SK-N-SH (cell line): Measurements from ENCODE around the gene ATP8A2. TPM values are rescaled to one million over a fixed set of nuclear protein-coding genes. Genes with fewer than 3 reads are reported as not detected.

ENCODE experiments used
- CTCF ChIA-PET: fragments of 300-600, 350-600 bp; formaldehyde crosslinking; extraction: SDS; loops from one replicate; lab custom pipeline; 2021; lab: Yijun Ruan, JAX
- POLR2A ChIA-PET: fragments of 350-600 bp; sonication (Branson Sonifier 250); formaldehyde crosslinking; extraction: SDS; loops from one replicate; lab custom pipeline; 2020; ENCODE audit warnings: antibody characterized with exemption, inconsistent platforms; lab: Yijun Ruan, JAX
- DNase-seq: peaks from one replicate; pipeline ENCODE4 v3.0.0; 2012
- H2AFZ ChIP-seq: fragments of 200-600 bp; sonication (generic); 2 replicates; pipeline ENCODE4 v1.8.1; 2016; ENCODE audit warnings: antibody characterized with exemption, mild to moderate bottlenecking, low read depth
- H3F3A ChIP-seq: fragments of 200-600 bp; sonication (generic); replicated peaks from 2 replicates; pipeline ENCODE3; 2016; ENCODE audit warnings: antibody characterized with exemption, mild to moderate bottlenecking; ENCODE audit not compliant: insufficient read depth
- H3K27ac ChIP-seq, 2 experiments: fragments of 200-500 bp in 1 of 2; fragments of 200-600 bp in 1 of 2; sonication (Bioruptor generic) in 1 of 2; sonication (generic), shearing (Covaris generic) in 1 of 2; 2 replicates each; pipeline versions ENCODE4 v1.5.1 to v1.6.1; 2014 to 2016; ENCODE audit warnings: low read depth in 2 of 2, inconsistent platforms in 1 of 2, low read length in 1 of 2, mild to moderate bottlenecking in 1 of 2, mixed read lengths in 1 of 2
- H3K27me3 ChIP-seq: fragments of 200-600 bp; sonication (generic), shearing (Covaris generic); 2 replicates; pipeline ENCODE4 v1.6.1; 2016; ENCODE audit warnings: mixed run types; ENCODE audit not compliant: insufficient read depth
- H3K36me3 ChIP-seq, 2 experiments: fragments of 200-500 bp in 1 of 2; fragments of 200-600 bp in 1 of 2; sonication (Bioruptor generic) in 1 of 2; sonication (generic) in 1 of 2; replicated peaks in 1 of 2; 2 replicates each; pipeline versions ENCODE3 to v1.5.1; 2014 to 2016; ENCODE audit warnings: low read length in 1 of 2, mild to moderate bottlenecking in 1 of 2; ENCODE audit not compliant: insufficient read depth in 2 of 2, control insufficient read depth in 1 of 2
- H3K4me1 ChIP-seq, 2 experiments: fragments of 200-500 bp in 1 of 2; fragments of 200-600 bp in 1 of 2; sonication (Bioruptor generic) in 1 of 2; sonication (generic), shearing (Covaris generic) in 1 of 2; 2 replicates each; pipeline versions ENCODE4 v1.5.1 to v1.6.1; 2014 to 2016; ENCODE audit warnings: low read depth in 1 of 2, low read length in 1 of 2, mixed run types in 1 of 2; ENCODE audit not compliant: insufficient read depth in 2 of 2, control insufficient read depth in 1 of 2
- H3K4me2 ChIP-seq: fragments of 200-600 bp; sonication (generic), shearing (Covaris generic); 2 replicates; pipeline ENCODE4 v1.6.1; 2017; ENCODE audit warnings: mixed run types
- H3K4me3 ChIP-seq, 2 experiments: fragments of 200-500 bp in 1 of 2; fragments of 200-600 bp in 1 of 2; sonication (Bioruptor generic) in 1 of 2; sonication (generic), shearing (Covaris generic) in 1 of 2; 2 replicates each; pipeline versions ENCODE4 v1.5.1 to v1.8.1; 2014 to 2016; ENCODE audit warnings: low read depth in 2 of 2, inconsistent platforms in 1 of 2, low read length in 1 of 2, mild to moderate bottlenecking in 1 of 2, mixed read lengths in 1 of 2, moderate library complexity in 1 of 2
- H3K79me2 ChIP-seq: fragments of 200-600 bp; sonication (generic); 2 replicates; pipeline ENCODE4 v1.8.1; 2017; ENCODE audit warnings: mild to moderate bottlenecking; ENCODE audit not compliant: insufficient read depth
- H3K9ac ChIP-seq: fragments of 200-600 bp; sonication (generic); 2 replicates; pipeline ENCODE4 v1.6.1; 2017; ENCODE audit warnings: mixed run types
- H3K9me2 ChIP-seq: fragments of 200-600 bp; sonication (generic); 2 replicates; pipeline ENCODE4 v1.6.1; 2017; ENCODE audit warnings: mixed run types
- H3K9me3 ChIP-seq: fragments of 200-600 bp; sonication (generic); 2 replicates; pipeline ENCODE4 v1.6.1; 2017; ENCODE audit warnings: mixed run types, mild to moderate bottlenecking, moderate library complexity
- H4K20me1 ChIP-seq: fragments of 200-600 bp; sonication (generic); 2 replicates; pipeline ENCODE4 v1.6.1; 2017; ENCODE audit warnings: mild to moderate bottlenecking, mixed run types; ENCODE audit not compliant: insufficient read depth
- CHD2 ChIP-seq: fragments of 150-350 bp; IDR thresholded peaks from 2 replicates; pipeline ENCODE4 v1.6.1; 2018; ENCODE audit warnings: low read length; ENCODE audit not compliant: partially characterized antibody
- ELF1 ChIP-seq: IDR thresholded peaks from 2 replicates; pipeline ENCODE4 v1.4.0; 2012
- FOSL2 ChIP-seq: IDR thresholded peaks from 2 replicates; pipeline ENCODE4 v1.4.0; 2012; ENCODE audit warnings: low read depth, mild to moderate bottlenecking, moderate library complexity, borderline replicate concordance
- FOXM1 ChIP-seq: IDR thresholded peaks from 2 replicates; pipeline ENCODE4 v1.4.0; 2012; ENCODE audit warnings: low read depth, mild to moderate bottlenecking
- GABPA ChIP-seq: IDR thresholded peaks from 2 replicates; pipeline ENCODE4 v1.4.0; 2012; ENCODE audit warnings: low read depth, mild to moderate bottlenecking
- GATA2 ChIP-seq: sonication (generic); formaldehyde crosslinking; IDR thresholded peaks from 2 replicates; pipeline ENCODE4 v1.5.0; 2020; ENCODE audit warnings: mild to moderate bottlenecking, missing genetic modification reagents
- MAX ChIP-seq: IDR thresholded peaks from 2 replicates; pipeline ENCODE4 v1.4.0; 2012; ENCODE audit warnings: low read depth
- MEF2A ChIP-seq: IDR thresholded peaks from 2 replicates; pipeline ENCODE4 v1.4.0; 2012; ENCODE audit warnings: low read depth, borderline replicate concordance
- POLR2AphosphoS5 ChIP-seq: IDR thresholded peaks from 2 replicates; pipeline ENCODE4 v1.6.1; 2012; ENCODE audit warnings: low read depth, low read length
- RCOR1 ChIP-seq: fragments of 150-350 bp; IDR thresholded peaks from 2 replicates; pipeline ENCODE4 v1.6.1; 2017; ENCODE audit warnings: antibody characterized with exemption, low read length
- RFX5 ChIP-seq: IDR thresholded peaks from 2 replicates; pipeline ENCODE4 v1.6.1; 2012; ENCODE audit warnings: mild to moderate bottlenecking, improper control_type of control experiment, low read length
- RXRA ChIP-seq: IDR thresholded peaks from 2 replicates; pipeline ENCODE4 v1.4.0; 2012; ENCODE audit warnings: low read depth, mild to moderate bottlenecking, borderline replicate concordance
- TCF12 ChIP-seq: IDR thresholded peaks from 2 replicates; pipeline ENCODE4 v1.4.0; 2012
- TEAD4 ChIP-seq: IDR thresholded peaks from 2 replicates; pipeline ENCODE4 v1.4.0; 2012; ENCODE audit warnings: mild to moderate bottlenecking, borderline replicate concordance; ENCODE audit not compliant: insufficient read depth
- YY1 ChIP-seq: IDR thresholded peaks from 2 replicates; pipeline ENCODE4 v1.4.0; 2012; ENCODE audit warnings: low read depth, mild to moderate bottlenecking
- WGBS: methylation state at CpG from one replicate; pipeline ENCODE4 v1.1.6; 2017; ENCODE audit warnings: low lambda C conversion rate; 5-methylcytosine and 5-hydroxymethylcytosine counted together
- polyA plus RNA-seq, 3 experiments: library from polyadenylated mRNA; depleted of rRNA; stranded (reverse); fragments of >200 nt; gene quantifications; 2 replicates each; pipeline ENCODE4 v1.2.3, GENCODE V29; 2012
- TF ChIP-seq, protein P1 (sequence below): fragments of 200-600 bp; sonication (generic); IDR thresholded peaks from 2 replicates; pipeline ENCODE4 v1.6.1; 2017; ENCODE audit warnings: antibody characterized with exemption, mild to moderate bottlenecking, moderate library complexity
- TF ChIP-seq, protein P2 (sequence below): IDR thresholded peaks from 2 replicates; pipeline ENCODE4 v1.4.0; 2012; ENCODE audit warnings: low read depth, borderline replicate concordance
- TF ChIP-seq, protein P3 (sequence below): IDR thresholded peaks from 2 replicates; pipeline ENCODE4 v1.6.1; 2012; ENCODE audit warnings: mild to moderate bottlenecking, low read depth, low read length, moderate library complexity
- TF ChIP-seq, protein P4 (sequence below): fragments of 150-350 bp; IDR thresholded peaks from 2 replicates; pipeline ENCODE4 v1.6.1; 2016; ENCODE audit warnings: mild to moderate bottlenecking, low read depth, low read length

The ATP8A2 gene
- polyA plus RNA-seq, 1 of the 3 experiments (the other 2 are of a cell fraction), result 0.02 TPM

DNA sequence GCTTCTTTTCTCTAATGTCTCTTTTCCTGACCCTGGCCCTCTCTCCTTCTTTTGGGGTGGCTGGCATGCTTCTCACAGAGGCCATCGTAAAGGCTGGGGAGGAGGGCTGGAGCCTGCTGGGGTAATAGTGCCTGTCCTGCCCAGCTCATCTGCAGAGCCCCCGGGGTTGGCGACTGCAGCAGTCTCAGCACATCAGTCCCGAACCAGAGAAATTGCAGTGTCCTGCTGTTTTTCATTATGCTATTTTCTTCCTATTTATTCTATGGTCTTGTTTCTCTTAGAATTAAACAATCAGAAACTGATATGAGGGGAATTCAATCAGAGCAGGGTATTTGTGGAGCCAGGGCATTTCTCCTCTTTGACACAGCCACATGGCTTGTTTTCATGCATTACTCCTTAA lies 513.6 kb downstream of the ATP8A2 start:
- no peak overlapping the region for H3K4me3 ChIP-seq
- H3K9me3 ChIP-seq, result no peaks in the 10 kb centered on the region
- ChIA-PET CTCF (interaction anchor here (1.1 kb wide), 1 partner anchor 177 kb away, joined by 4 read pairs; no protein-coding TSS in a partner anchor), POLR2A (no interaction called here)
- H3K27ac ChIP-seq, result no peak overlapping the region
- no peaks in the 10 kb centered on the region for H4K20me1 ChIP-seq
- H3K9ac ChIP-seq, result no peak overlapping the region
- DNase-seq, result peak; percentile 38
- H3F3A ChIP-seq, result no peaks in the 10 kb centered on the region
- H3K27me3 ChIP-seq, result no peaks in the 10 kb centered on the region
- H2AFZ ChIP-seq, result no peak overlapping the region
- no peaks in the 10 kb centered on the region for H3K36me3 ChIP-seq
- H3K4me2 ChIP-seq, result no peak overlapping the region
- H3K79me2 ChIP-seq, result no peaks in the 10 kb centered on the region
- H3K4me1 ChIP-seq, result peaks cover 6 to 16% of the 10 kb centered on the region in 2 experiments; a peak in 3 of 4 replicates
- no peaks in the 10 kb centered on the region for H3K9me2 ChIP-seq
- TF ChIP-seq CHD2 (no peak), RFX5 (no peak), MAX (no peak), TCF12 (no peak), FOSL2 (no peak), TEAD4 (no peak), FOXM1 (no peak), POLR2AphosphoS5 (no peak), YY1 (no peak), ELF1 (no peak), MEF2A (no peak), RXRA (no peak), GABPA (no peak), RCOR1 (no peak), GATA2 (no peak)
- TF ChIP-seq, protein P1, sequence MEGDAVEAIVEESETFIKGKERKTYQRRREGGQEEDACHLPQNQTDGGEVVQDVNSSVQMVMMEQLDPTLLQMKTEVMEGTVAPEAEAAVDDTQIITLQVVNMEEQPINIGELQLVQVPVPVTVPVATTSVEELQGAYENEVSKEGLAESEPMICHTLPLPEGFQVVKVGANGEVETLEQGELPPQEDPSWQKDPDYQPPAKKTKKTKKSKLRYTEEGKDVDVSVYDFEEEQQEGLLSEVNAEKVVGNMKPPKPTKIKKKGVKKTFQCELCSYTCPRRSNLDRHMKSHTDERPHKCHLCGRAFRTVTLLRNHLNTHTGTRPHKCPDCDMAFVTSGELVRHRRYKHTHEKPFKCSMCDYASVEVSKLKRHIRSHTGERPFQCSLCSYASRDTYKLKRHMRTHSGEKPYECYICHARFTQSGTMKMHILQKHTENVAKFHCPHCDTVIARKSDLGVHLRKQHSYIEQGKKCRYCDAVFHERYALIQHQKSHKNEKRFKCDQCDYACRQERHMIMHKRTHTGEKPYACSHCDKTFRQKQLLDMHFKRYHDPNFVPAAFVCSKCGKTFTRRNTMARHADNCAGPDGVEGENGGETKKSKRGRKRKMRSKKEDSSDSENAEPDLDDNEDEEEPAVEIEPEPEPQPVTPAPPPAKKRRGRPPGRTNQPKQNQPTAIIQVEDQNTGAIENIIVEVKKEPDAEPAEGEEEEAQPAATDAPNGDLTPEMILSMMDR, result no peak
- TF ChIP-seq, protein P2, sequence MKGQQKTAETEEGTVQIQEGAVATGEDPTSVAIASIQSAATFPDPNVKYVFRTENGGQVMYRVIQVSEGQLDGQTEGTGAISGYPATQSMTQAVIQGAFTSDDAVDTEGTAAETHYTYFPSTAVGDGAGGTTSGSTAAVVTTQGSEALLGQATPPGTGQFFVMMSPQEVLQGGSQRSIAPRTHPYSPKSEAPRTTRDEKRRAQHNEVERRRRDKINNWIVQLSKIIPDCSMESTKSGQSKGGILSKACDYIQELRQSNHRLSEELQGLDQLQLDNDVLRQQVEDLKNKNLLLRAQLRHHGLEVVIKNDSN, result no peak
- TF ChIP-seq, protein P3, sequence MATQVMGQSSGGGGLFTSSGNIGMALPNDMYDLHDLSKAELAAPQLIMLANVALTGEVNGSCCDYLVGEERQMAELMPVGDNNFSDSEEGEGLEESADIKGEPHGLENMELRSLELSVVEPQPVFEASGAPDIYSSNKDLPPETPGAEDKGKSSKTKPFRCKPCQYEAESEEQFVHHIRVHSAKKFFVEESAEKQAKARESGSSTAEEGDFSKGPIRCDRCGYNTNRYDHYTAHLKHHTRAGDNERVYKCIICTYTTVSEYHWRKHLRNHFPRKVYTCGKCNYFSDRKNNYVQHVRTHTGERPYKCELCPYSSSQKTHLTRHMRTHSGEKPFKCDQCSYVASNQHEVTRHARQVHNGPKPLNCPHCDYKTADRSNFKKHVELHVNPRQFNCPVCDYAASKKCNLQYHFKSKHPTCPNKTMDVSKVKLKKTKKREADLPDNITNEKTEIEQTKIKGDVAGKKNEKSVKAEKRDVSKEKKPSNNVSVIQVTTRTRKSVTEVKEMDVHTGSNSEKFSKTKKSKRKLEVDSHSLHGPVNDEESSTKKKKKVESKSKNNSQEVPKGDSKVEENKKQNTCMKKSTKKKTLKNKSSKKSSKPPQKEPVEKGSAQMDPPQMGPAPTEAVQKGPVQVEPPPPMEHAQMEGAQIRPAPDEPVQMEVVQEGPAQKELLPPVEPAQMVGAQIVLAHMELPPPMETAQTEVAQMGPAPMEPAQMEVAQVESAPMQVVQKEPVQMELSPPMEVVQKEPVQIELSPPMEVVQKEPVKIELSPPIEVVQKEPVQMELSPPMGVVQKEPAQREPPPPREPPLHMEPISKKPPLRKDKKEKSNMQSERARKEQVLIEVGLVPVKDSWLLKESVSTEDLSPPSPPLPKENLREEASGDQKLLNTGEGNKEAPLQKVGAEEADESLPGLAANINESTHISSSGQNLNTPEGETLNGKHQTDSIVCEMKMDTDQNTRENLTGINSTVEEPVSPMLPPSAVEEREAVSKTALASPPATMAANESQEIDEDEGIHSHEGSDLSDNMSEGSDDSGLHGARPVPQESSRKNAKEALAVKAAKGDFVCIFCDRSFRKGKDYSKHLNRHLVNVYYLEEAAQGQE, result no peak
- TF ChIP-seq, protein P4, sequence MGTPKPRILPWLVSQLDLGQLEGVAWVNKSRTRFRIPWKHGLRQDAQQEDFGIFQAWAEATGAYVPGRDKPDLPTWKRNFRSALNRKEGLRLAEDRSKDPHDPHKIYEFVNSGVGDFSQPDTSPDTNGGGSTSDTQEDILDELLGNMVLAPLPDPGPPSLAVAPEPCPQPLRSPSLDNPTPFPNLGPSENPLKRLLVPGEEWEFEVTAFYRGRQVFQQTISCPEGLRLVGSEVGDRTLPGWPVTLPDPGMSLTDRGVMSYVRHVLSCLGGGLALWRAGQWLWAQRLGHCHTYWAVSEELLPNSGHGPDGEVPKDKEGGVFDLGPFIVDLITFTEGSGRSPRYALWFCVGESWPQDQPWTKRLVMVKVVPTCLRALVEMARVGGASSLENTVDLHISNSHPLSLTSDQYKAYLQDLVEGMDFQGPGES, result no peak
- TF ChIP-seq, all 33 proteins: peak for 0
- WGBS, result 15% methylated on average over 4 of the region's 4 CpGs
